ENCODE measurements around the gene TCEA2.

The TCEA2 gene

GRCh38 chr20:64030371-64031134, 32.4 kb upstream of the TCEA2 start:
- no peak for TF ChIP-seq CTCF (IDR thresholded peaks at IDR 0.05; ENCODE audit: borderline replicate concordance, control extremely low read depth, extremely low read depth, insufficient read depth, missing control alignments)
- in situ Hi-C loops (cut with MboI; ENCODE audit: low sequenced_read_pairs, unreplicated experiment), result no loop called here
- DNase-seq (ENCODE audit: low spot score), result no peak

- no peak for TF ChIP-seq CTCF (IDR thresholded peaks at IDR 0.05; ENCODE audit: borderline replicate concordance, control extremely low read depth, extremely low read depth, insufficient read depth, missing control alignments)
- DNase-seq (ENCODE audit: low spot score), result no peak
- in situ Hi-C loops (cut with MboI; ENCODE audit: low sequenced_read_pairs, unreplicated experiment), result no loop called here
Observed at GRCh38 chr20:64031822-64032314, 31.1 kb upstream of the TCEA2 start.

GRCh38 chr20:64032706-64033624, 30.0 kb upstream of the TCEA2 start:
- DNase-seq (ENCODE audit: low spot score), result no peak
- no peak for TF ChIP-seq CTCF (IDR thresholded peaks at IDR 0.05; ENCODE audit: borderline replicate concordance, control extremely low read depth, extremely low read depth, insufficient read depth, missing control alignments)
- in situ Hi-C loops (cut with MboI; ENCODE audit: low sequenced_read_pairs, unreplicated experiment), result no loop called here

- no peak for DNase-seq (ENCODE audit: low spot score)
- TF ChIP-seq CTCF (IDR thresholded peaks at IDR 0.05; ENCODE audit: borderline replicate concordance, control extremely low read depth, extremely low read depth, insufficient read depth, missing control alignments), result no peak
- in situ Hi-C loops (cut with MboI; ENCODE audit: low sequenced_read_pairs, unreplicated experiment), result no loop called here
Observed at GRCh38 chr20:64033981-64034493, 29.0 kb upstream of the TCEA2 start.

- in situ Hi-C loops (cut with MboI; ENCODE audit: low sequenced_read_pairs, unreplicated experiment), result no loop called here
- TF ChIP-seq CTCF (IDR thresholded peaks at IDR 0.05; ENCODE audit: borderline replicate concordance, control extremely low read depth, extremely low read depth, insufficient read depth, missing control alignments), result no peak
- peak; percentile 71 for DNase-seq (ENCODE audit: low spot score)
Observed at GRCh38 chr20:64035066-64035932, 27.7 kb upstream of the TCEA2 start.

All from GM13976 (cell line).